ENCODE data around the gene SMAD2.

SMAD2 gene

DNA sequence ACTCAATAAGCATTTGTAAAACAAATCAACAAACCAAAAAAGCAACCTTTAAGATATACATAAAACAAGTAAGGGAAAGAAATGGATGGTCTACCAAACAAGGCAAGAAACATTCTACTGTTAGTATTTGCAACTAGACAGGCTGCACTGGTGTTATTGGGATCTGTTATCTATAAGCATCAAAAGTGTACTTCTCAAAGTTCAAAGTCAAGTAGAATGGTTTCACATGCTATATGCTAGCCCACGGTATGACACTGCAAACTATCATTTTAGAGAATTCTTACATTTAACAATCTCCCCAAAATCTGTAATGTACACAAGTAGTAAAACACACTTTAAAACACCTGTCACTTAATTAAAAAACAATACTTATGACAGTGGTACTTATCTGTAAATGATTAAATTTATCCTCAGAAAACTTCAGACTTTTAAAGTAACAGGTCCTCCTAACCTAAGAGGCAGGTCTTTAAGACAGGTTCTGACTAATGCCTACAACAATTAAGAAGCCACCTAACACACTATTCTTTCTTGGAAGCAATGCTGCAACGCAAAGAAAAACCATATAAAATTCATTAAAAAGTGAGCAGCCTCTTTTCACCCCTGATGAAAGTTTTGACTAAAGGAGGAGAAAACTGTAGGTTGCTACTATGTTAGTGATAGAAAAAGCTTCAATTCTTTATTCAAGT lies 34.8 kb downstream of the SMAD2 start:
- no peak for DNase-seq (ENCODE audit: low spot score)

- no peak for DNase-seq (ENCODE audit: low spot score)
These were observed 36.3 kb downstream of the SMAD2 start for GRCh38 chr18:47893939-47894699.

DNA sequence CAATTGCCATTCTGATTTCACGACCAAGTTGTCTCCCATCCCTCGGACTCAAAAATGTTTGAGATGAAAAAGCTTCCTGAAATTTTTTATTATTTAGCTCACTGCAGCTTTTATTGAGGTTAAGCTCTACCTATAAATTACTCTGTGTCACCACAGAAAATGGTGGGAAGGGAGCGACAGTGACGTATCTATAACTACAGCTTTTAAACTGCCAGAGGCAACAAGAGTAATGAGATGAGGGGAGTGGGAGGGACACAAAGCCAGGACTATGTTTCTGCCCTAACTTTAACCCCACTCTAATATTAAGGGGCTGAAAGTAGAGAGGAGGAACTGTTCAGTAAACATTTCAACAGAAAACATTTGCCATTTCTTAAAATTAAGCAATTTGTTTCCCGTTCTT lies 37.4 kb downstream of the SMAD2 start:
- no peak for DNase-seq (ENCODE audit: low spot score)

GRCh38 chr18:47888156-47888555 lies 42.3 kb downstream of the SMAD2 start:
- DNase-seq (ENCODE audit: low spot score): no peak

GRCh38 chr18:47887227-47887626 lies 43.2 kb downstream of the SMAD2 start:
- no peak for DNase-seq (ENCODE audit: low spot score)

GRCh38 chr18:47883771-47884413 lies 46.6 kb downstream of the SMAD2 start:
- no peak for DNase-seq (ENCODE audit: low spot score)

DNA sequence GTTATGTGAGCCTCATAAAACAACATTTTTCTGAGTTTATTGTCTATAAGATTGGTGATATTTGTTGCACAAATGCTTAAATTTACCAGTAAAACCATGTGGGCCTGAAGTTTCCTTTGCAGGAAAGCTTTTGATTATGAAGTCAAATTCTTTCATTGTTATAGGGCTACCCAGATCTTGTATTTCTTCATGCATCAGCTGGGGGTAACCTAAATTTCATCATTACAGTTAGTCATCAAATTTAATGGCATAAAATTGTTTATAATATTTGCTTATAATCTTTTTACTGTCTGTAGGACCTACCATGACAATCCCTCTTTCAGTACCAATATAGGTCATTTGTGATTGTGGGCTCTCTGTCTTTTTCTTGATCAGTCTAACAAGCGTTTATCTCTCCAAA lies 47.8 kb downstream of the SMAD2 start:
- DNase-seq (ENCODE audit: low spot score): no peak

GRCh38 chr18:47881752-47882455 lies 48.6 kb downstream of the SMAD2 start:
- DNase-seq (ENCODE audit: low spot score): no peak

- DNase-seq (ENCODE audit: low spot score): no peak
These were observed 49.4 kb downstream of the SMAD2 start for GRCh38 chr18:47881042-47881441.

- DNase-seq (ENCODE audit: low spot score): no peak
These were observed 52.6 kb downstream of the SMAD2 start for GRCh38 chr18:47877892-47878291.

DNA sequence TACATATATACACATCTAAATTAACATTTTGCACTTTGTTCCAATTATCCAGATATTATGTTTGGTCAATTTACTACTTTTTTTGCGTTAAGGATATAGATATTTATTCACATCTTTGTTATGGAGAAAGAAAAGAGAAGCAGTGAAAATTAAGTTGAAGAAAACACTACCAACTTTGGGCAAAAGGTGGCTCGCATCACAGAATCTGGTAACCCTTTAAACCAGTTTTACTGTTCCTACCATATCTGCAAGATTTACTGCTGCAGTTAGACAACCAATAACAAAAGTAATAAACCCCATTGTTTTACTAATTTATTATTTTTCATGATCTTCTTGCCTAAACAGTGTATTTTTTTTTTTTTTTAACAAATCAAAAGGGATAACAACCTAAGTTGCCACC lies 53.6 kb downstream of the SMAD2 start:
- no peak for DNase-seq (ENCODE audit: low spot score)

- no peak for DNase-seq (ENCODE audit: low spot score)
These were observed 56.8 kb downstream of the SMAD2 start for GRCh38 chr18:47873625-47874024.

- no peak for DNase-seq (ENCODE audit: low spot score)
These were observed 58.0 kb downstream of the SMAD2 start for GRCh38 chr18:47872426-47872825.

- no peak for DNase-seq (ENCODE audit: low spot score)
These were observed 59.2 kb downstream of the SMAD2 start for GRCh38 chr18:47871288-47871687.

GRCh38 chr18:47870605-47871004 lies 59.9 kb downstream of the SMAD2 start:
- no peak for DNase-seq (ENCODE audit: low spot score)

DNA sequence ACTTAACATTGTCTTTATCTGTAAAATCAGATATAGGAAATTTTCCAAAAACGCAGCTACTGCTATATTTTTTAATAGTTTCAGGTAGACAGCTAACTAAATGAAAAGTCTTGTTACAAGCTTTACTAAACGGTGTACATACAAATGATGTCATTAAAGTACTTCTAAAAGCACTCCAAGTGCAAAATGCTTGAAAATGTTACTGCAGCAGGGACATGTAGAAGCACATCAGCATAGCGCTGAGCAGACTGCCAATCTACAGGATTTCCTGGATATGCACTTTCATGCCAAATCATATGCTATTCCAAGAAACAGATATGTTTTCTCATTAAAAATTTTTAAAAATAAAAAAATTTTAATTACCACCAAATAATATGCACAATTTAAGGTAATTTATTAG lies 61.7 kb downstream of the SMAD2 start:
- DNase-seq (ENCODE audit: low spot score): no peak

DNA sequence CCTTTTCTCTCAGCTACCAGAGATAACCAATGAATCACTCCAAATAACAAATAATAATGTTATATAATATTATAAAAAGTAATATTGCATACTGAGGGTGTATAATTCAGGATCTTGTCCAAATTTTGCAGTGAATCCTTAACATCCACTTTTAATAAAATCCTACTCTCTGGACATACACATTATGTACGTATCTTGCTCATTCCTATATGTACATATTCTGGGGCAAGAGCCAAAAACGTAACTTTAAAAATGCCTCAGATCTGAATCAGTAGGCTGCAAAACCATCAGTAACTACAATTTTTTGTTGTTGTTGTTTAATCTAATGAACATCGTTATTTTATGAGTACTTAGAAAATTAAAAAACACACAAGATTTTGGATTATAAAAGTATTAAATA lies 65.3 kb downstream of the SMAD2 start:
- no peak for DNase-seq (ENCODE audit: low spot score)

DNA sequence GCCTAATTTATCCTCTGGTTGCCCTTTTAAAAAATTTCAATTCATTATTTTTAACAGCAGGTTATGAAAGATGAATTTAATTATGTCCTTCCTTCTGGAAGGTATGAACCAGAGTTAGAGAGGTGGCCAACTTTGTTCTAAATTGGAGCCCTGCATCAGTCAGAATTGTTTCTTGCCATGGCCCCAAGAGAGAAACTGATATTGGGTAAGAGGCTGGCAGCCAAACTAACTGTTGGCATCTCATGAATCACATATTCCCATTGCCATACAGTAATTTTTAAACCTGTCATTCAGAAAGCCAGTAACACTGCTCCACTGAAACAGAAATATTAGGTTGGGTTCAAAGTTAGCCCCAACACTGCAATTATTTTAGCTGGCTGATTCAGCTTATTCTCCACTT lies 67.4 kb downstream of the SMAD2 start:
- DNase-seq (ENCODE audit: low spot score): no peak

DNA sequence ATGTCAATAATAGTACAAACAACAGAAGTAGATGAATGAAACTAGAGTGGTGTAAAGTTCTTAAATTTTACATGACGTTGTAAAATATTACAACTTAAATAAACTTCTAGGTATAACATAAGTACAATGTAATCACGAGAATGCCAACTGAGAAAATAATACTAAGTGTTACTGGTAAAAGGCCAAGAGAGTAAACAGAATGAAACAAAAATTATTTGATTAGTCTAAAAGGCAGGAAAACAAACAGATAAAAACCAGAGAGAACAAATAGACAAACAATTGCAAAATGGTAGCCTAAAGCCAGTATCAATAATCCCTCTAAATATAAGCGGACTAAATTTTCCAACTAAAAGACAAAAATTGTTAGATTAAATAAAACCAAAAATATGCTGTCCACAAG lies 71.9 kb downstream of the SMAD2 start:
- no peak for DNase-seq (ENCODE audit: low spot score)

DNA sequence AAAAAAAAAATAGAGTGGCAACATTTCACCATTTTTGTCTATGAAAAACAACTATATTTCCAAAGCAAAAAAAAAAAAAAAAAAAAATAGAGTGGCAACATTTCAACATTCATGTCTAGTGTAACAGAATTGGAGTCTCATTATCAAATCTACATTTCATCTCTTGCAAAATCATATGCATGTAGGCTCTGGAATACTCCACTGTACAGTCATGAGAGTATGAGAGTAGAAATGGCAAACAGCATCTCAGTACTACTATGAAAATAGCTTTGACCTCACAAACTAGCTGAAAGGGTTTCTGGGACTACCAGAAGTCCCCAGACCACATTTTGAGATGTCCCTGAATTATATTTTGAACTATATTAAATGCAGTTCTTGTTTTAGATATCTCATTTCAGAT lies 82.8 kb downstream of the SMAD2 start:
- DNase-seq (ENCODE audit: low spot score): no peak

- no peak for DNase-seq (ENCODE audit: low spot score)
These were observed 84.0 kb downstream of the SMAD2 start for GRCh38 chr18:47846431-47846830.

- no peak for DNase-seq (ENCODE audit: low spot score)
These were observed 85.5 kb downstream of the SMAD2 start for GRCh38 chr18:47844828-47845498.
